ENCODE results near the gene CPB2.

Gene CPB2

GRCh38 chr13:46062185-46062584 is 42.6 kb downstream of the CPB2 start:
- Histone ChIP-seq H3K79me2 (ENCODE audit: insufficient read depth, low read length) (peaks cover 7% of the 10 kb centered on the region; the same call in 1 of the 2 replicates), H3K27me3 (ENCODE audit: insufficient read depth, low read length, poor library complexity, severe bottlenecking) (no peaks in the 10 kb centered on the region), H3K36me3 (ENCODE audit: insufficient read depth, low read length) (no peaks in the 10 kb centered on the region), H2AFZ (ENCODE audit: low read length) (no peak overlapping the region), H3K9ac (ENCODE audit: low read depth, low read length, poor library complexity, severe bottlenecking) (no peak overlapping the region), H3K9me2 (replicated peaks; ENCODE audit: low read depth, low read length) (no peaks in the 10 kb centered on the region), H3K9me3 (ENCODE audit: insufficient read depth, low read depth, low read length) (no peaks in the 10 kb centered on the region), H3K4me3 (ENCODE audit: low read length, poor library complexity, severe bottlenecking) (no peak overlapping the region), H4K20me1 (ENCODE audit: insufficient read depth, low read length, poor library complexity, severe bottlenecking) (no peaks in the 10 kb centered on the region), H3K4me1 (ENCODE audit: insufficient read depth, low read length, poor library complexity, severe bottlenecking) (peaks cover 33% of the 10 kb centered on the region), H3K4me2 (ENCODE audit: low read depth, low read length, poor library complexity, severe bottlenecking) (no peak overlapping the region), H3F3A (ENCODE audit: low read depth) (no peaks in the 10 kb centered on the region)
- no peak for TF ChIP-seq EZH2phosphoT487 (IDR thresholded peaks at IDR 0.05; ENCODE audit: borderline replicate concordance)
- TF ChIP-seq, protein P1, sequence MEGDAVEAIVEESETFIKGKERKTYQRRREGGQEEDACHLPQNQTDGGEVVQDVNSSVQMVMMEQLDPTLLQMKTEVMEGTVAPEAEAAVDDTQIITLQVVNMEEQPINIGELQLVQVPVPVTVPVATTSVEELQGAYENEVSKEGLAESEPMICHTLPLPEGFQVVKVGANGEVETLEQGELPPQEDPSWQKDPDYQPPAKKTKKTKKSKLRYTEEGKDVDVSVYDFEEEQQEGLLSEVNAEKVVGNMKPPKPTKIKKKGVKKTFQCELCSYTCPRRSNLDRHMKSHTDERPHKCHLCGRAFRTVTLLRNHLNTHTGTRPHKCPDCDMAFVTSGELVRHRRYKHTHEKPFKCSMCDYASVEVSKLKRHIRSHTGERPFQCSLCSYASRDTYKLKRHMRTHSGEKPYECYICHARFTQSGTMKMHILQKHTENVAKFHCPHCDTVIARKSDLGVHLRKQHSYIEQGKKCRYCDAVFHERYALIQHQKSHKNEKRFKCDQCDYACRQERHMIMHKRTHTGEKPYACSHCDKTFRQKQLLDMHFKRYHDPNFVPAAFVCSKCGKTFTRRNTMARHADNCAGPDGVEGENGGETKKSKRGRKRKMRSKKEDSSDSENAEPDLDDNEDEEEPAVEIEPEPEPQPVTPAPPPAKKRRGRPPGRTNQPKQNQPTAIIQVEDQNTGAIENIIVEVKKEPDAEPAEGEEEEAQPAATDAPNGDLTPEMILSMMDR (conservative IDR thresholded peaks at IDR 0.05; ENCODE audit: low read length), result no peak

DNA sequence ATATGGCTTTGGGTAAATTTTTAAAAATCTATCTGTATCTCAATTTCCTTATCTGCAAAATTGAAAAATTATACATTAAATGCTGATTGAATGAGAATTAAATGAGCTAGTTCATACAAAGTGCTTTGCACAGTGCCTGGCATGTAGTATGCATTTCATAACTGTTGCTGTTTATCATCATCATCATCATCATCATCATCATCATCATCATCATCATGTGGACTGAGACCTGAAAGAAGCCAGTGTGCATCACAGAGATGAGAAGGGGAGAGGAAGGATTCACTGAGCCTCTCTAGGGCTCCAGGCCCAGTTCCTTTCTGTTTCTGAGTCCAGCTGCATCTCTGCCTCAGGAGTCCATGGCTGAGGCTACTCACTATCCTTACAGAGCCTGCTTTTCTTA is 45.4 kb downstream of the CPB2 start:
- H3K9me2 ChIP-seq (replicated peaks; ENCODE audit: low read depth, low read length), result no peaks in the 10 kb centered on the region
- no peaks in the 10 kb centered on the region for H3K36me3 ChIP-seq (ENCODE audit: insufficient read depth, low read length)
- TF ChIP-seq, protein P1 (conservative IDR thresholded peaks at IDR 0.05; ENCODE audit: low read length), result no peak
- no peak for TF ChIP-seq EZH2phosphoT487 (IDR thresholded peaks at IDR 0.05; ENCODE audit: borderline replicate concordance)
- H3K9me3 ChIP-seq (ENCODE audit: insufficient read depth, low read depth, low read length), result no peaks in the 10 kb centered on the region
- H4K20me1 ChIP-seq (ENCODE audit: insufficient read depth, low read length, poor library complexity, severe bottlenecking), result no peaks in the 10 kb centered on the region
- H3F3A ChIP-seq (ENCODE audit: low read depth), result no peaks in the 10 kb centered on the region
- H3K79me2 ChIP-seq (ENCODE audit: insufficient read depth, low read length), result peaks cover 31% of the 10 kb centered on the region
- H3K4me2 ChIP-seq (ENCODE audit: low read depth, low read length, poor library complexity, severe bottlenecking), result no peak overlapping the region
- H2AFZ ChIP-seq (ENCODE audit: low read length), result no peak overlapping the region
- peaks cover 50% of the 10 kb centered on the region for H3K4me1 ChIP-seq (ENCODE audit: insufficient read depth, low read length, poor library complexity, severe bottlenecking)
- no peak overlapping the region for H3K4me3 ChIP-seq (ENCODE audit: low read length, poor library complexity, severe bottlenecking)
- H3K27me3 ChIP-seq (ENCODE audit: insufficient read depth, low read length, poor library complexity, severe bottlenecking), result no peaks in the 10 kb centered on the region
- H3K9ac ChIP-seq (ENCODE audit: low read depth, low read length, poor library complexity, severe bottlenecking), result no peak overlapping the region

DNA sequence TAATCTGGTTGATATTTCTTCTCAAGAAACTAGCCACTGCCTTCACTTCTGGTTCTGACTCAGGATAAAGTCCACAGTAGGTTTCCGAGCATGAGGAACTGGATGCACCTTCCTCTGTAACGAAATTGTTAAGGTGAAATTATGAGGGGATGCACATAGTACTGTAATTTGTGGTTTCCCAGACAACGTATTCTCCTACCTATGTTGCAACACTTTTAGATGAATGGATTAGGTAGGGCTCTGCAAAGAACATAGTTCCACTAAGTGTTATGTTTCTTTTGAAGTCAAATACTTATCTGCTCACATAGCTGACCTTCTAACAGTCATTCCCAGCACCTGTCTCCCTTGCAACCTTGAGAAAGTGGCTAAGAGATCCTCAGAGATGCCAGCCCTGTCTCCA is 46.6 kb downstream of the CPB2 start:
- H3F3A ChIP-seq (ENCODE audit: low read depth), result no peaks in the 10 kb centered on the region
- H3K79me2 ChIP-seq (ENCODE audit: insufficient read depth, low read length), result peaks cover 42% of the 10 kb centered on the region
- no peak for TF ChIP-seq EZH2phosphoT487 (IDR thresholded peaks at IDR 0.05; ENCODE audit: borderline replicate concordance)
- TF ChIP-seq, protein P1 (conservative IDR thresholded peaks at IDR 0.05; ENCODE audit: low read length), result no peak
- H3K4me3 ChIP-seq (ENCODE audit: low read length, poor library complexity, severe bottlenecking), result no peak overlapping the region
- no peaks in the 10 kb centered on the region for H4K20me1 ChIP-seq (ENCODE audit: insufficient read depth, low read length, poor library complexity, severe bottlenecking)
- H3K9me3 ChIP-seq (ENCODE audit: insufficient read depth, low read depth, low read length), result no peaks in the 10 kb centered on the region
- peaks cover 61% of the 10 kb centered on the region for H3K4me1 ChIP-seq (ENCODE audit: insufficient read depth, low read length, poor library complexity, severe bottlenecking)
- H3K27me3 ChIP-seq (ENCODE audit: insufficient read depth, low read length, poor library complexity, severe bottlenecking), result no peaks in the 10 kb centered on the region
- no peaks in the 10 kb centered on the region for H3K9me2 ChIP-seq (replicated peaks; ENCODE audit: low read depth, low read length)
- no peak overlapping the region for H3K9ac ChIP-seq (ENCODE audit: low read depth, low read length, poor library complexity, severe bottlenecking)
- H3K36me3 ChIP-seq (ENCODE audit: insufficient read depth, low read length), result no peaks in the 10 kb centered on the region
- H2AFZ ChIP-seq (ENCODE audit: low read length), result no peak overlapping the region
- peak overlapping the region; percentile 8 for H3K4me2 ChIP-seq (ENCODE audit: low read depth, low read length, poor library complexity, severe bottlenecking)

All from Loucy (cell line).